GM18502 (cell line): Measurements from ENCODE around the gene CALCR.
"Not testable (repeated sequence)": the region's sequence is repeated elsewhere in the genome, so short reads cannot be mapped to it uniquely, and the experiment has no call there.

Experiments
- ATAC-seq: cut with Tn5 transposase; IDR thresholded peaks from one replicate; pipeline ENCODE4 v1.9.1; 2021; ENCODE audit warnings: mild to moderate bottlenecking; ENCODE audit not compliant: unreplicated experiment, poor library complexity

CALCR gene

GRCh38 chr7:93562936-93563335 lies 11.6 kb downstream of the CALCR start:
- no peak for ATAC-seq

- no peak for ATAC-seq
These were observed 12.4 kb downstream of the CALCR start for GRCh38 chr7:93562106-93562505.

- ATAC-seq = no peak
These were observed 14.7 kb downstream of the CALCR start for GRCh38 chr7:93559639-93560491.

GRCh38 chr7:93558705-93559614 lies 15.6 kb downstream of the CALCR start:
- no peak for ATAC-seq

- ATAC-seq = no peak
These were observed 22.6 kb downstream of the CALCR start for GRCh38 chr7:93551931-93552330.

GRCh38 chr7:93551063-93551895 lies 23.2 kb downstream of the CALCR start:
- peak; percentile 62 for ATAC-seq

GRCh38 chr7:93547716-93548115 lies 26.8 kb downstream of the CALCR start:
- no peak for ATAC-seq

- ATAC-seq = no peak
These were observed 29.8 kb downstream of the CALCR start for GRCh38 chr7:93544691-93545090.

- ATAC-seq = no peak
These were observed 36.5 kb downstream of the CALCR start for GRCh38 chr7:93538061-93538460.

GRCh38 chr7:93535616-93536015 lies 38.9 kb downstream of the CALCR start:
- ATAC-seq = no peak

- no peak for ATAC-seq
These were observed 43.8 kb downstream of the CALCR start for GRCh38 chr7:93530701-93531100.

- ATAC-seq = no peak
These were observed 57.7 kb downstream of the CALCR start for GRCh38 chr7:93516834-93517233.

GRCh38 chr7:93515144-93515543 lies 59.4 kb downstream of the CALCR start:
- ATAC-seq = no peak

- ATAC-seq = no peak
These were observed 65.2 kb downstream of the CALCR start for GRCh38 chr7:93509303-93509702.

GRCh38 chr7:93503088-93503487 lies 71.4 kb downstream of the CALCR start:
- no peak for ATAC-seq

- ATAC-seq = not testable (repeated sequence)
These were observed 82.7 kb downstream of the CALCR start for GRCh38 chr7:93491860-93492259.

- ATAC-seq = no peak
These were observed 97.8 kb downstream of the CALCR start for GRCh38 chr7:93476491-93477344.

GRCh38 chr7:93475811-93476210 lies 98.7 kb downstream of the CALCR start:
- ATAC-seq = no peak

GRCh38 chr7:93471456-93471855 lies 103.1 kb downstream of the CALCR start:
- no peak for ATAC-seq
